ENCODE results near the gene CAPNS2.
"Not testable (repeated sequence)": the region's sequence is repeated elsewhere in the genome, so short reads cannot be mapped to it uniquely, and the experiment has no call there.

CAPNS2 gene

GRCh38 chr16:55563797-55564196 is 2.7 kb upstream of the CAPNS2 start:
- H3K4me3 ChIP-seq (ENCODE audit: low read length), result no peak overlapping the region
- DNase-seq (ENCODE audit: low read depth, low spot score), result no peak

DNA sequence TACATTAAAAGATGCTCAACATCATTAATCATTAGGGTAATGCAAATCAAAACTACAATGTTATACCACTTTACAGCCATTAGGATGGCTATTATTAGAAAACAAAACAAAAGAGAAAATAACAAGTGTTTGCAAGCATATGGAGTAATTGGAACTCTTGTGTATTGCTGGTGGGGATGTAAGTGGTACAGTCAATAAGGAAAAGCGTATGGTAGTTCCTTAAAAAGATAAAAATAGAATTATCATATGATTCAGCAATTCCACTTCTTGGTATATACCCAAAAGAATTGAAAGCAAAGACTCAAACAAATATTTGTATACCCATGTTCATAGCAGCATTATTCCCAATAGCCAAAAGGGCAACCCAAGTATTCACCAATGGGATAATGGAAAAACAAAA is 1.4 kb upstream of the CAPNS2 start:
- DNase-seq (ENCODE audit: low read depth, low spot score), result no peak

DNA sequence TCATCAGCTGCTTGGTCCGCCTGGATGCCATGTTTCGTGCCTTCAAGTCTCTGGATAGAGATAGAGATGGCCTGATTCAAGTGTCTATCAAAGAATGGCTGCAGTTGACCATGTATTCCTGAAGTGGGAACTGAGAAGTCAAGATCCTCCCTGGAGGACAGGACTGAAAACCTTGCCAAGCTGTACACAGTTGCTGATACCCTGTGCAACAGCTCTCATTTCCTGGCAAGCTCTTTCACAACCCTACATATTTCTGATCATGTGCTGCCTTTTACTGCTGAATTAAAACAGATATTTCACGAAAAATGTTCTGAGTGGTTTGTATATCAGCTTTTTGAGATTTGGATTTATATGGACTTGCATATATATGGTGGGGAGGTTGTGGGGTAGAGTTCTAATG is 898 bp downstream of the CAPNS2 start:
- H3K4me3 ChIP-seq (ENCODE audit: low read length), result no peak overlapping the region
- DNase-seq (ENCODE audit: low read depth, low spot score), result no peak

More for the DNA sequence above, 1.4 kb upstream of the CAPNS2 start:
- no peak overlapping the region for H3K4me3 ChIP-seq (ENCODE audit: low read length)

DNA sequence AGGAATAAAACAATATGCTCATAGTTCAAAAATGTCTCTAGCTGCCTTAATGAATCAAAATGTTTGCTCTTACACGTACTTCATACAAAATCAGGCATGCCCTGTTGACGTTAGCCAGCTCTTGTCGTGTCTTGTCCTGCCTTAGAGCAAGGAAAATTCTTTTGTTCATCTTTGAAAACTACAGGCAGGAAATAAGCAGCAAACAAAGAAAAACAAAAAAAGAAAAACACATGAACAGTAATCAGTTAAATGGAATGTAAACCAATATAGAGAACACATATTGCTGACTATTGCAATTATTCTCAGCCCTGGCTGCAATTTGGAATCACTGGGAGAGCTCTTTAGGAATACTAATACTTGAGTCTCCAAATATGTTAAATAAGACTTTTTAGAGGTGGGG is 1.7 kb downstream of the CAPNS2 start:
- no peak for DNase-seq (ENCODE audit: low read depth, low spot score)

DNA sequence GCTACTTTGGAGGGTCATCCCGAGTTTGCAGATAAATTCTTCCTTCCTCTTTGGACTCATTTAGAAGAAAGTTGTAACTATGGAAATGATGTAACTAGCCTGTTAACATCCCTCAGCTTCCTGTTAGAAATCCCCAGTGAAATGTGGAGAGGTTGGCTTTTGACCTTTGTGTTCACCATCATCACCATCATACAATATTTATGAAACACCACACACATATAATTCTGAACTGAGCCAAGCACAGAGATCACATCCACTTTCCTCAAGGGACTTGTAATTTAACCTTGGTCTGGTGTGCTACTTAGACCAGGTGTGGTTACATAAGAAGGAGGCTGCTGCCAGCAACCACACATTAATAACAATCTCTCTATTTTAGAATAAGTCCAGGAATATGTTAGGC is 2.5 kb downstream of the CAPNS2 start:
- H3K4me3 ChIP-seq (ENCODE audit: low read length), result no peak overlapping the region
- DNase-seq (ENCODE audit: low read depth, low spot score), result no peak

More for the DNA sequence above, 1.7 kb downstream of the CAPNS2 start:
- H3K4me3 ChIP-seq (ENCODE audit: low read length), result no peak overlapping the region

DNA sequence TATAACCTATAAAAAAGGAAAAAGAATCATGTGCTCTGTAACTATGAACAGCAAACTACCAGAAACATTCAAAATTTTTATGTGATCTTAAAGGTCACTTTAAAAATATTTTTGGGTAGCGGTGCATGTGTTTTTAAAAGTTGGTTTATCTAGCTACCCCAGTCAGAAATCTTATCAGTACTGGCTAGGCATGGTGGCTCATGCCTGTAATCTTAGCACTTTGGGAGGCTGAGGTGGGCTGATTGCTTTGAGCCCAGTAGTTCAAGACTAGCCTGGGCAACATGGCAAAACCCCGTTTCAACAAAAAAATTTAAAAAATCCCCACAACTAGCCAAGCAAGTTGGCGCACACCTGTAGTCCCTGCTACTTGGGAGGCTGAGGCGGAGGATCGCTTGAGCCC is 3.7 kb downstream of the CAPNS2 start:
- no peak for DNase-seq (ENCODE audit: low read depth, low spot score)
- no peak overlapping the region for H3K4me3 ChIP-seq (ENCODE audit: low read length)

GRCh38 chr16:55571191-55571897 is 4.9 kb downstream of the CAPNS2 start:
- no peak overlapping the region for H3K4me3 ChIP-seq (ENCODE audit: low read length)
- DNase-seq (ENCODE audit: low read depth, low spot score), result no peak

DNA sequence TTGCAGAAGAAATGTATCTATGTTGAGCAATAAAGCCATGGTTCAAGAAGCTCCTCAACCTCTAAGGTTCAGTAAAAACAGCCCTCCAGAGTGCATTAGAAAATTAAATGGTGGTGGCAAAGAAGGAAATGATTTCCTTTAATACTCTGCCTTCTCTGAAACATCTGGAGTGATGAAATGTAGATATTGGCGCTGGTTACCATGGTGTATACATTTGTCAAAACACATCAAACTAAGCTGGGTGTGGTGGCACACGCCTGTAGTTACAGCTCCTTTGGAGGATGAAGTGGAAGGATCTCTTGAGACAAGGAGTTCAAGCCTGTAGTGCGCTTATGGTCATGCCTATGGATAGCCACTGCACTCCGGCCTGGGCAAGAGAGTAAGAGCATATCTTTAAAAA is 6.0 kb downstream of the CAPNS2 start:
- no peak for DNase-seq (ENCODE audit: low read depth, low spot score)
- no peak overlapping the region for H3K4me3 ChIP-seq (ENCODE audit: low read length)

GRCh38 chr16:55574811-55575210 is 8.3 kb downstream of the CAPNS2 start:
- H3K4me3 ChIP-seq (ENCODE audit: low read length), result no peak overlapping the region
- no peak for DNase-seq (ENCODE audit: low read depth, low spot score)

- H3K4me3 ChIP-seq (ENCODE audit: low read length), result no peak overlapping the region
- DNase-seq (ENCODE audit: low read depth, low spot score), result no peak
Measured at GRCh38 chr16:55575496-55575895, 9.0 kb downstream of the CAPNS2 start.

GRCh38 chr16:55576384-55576783 is 9.9 kb downstream of the CAPNS2 start:
- DNase-seq (ENCODE audit: low read depth, low spot score), result no peak
- no peak overlapping the region for H3K4me3 ChIP-seq (ENCODE audit: low read length)

GRCh38 chr16:55577887-55578286 is 11.4 kb downstream of the CAPNS2 start:
- H3K4me3 ChIP-seq (ENCODE audit: low read length), result no peak overlapping the region
- DNase-seq (ENCODE audit: low read depth, low spot score), result no peak

DNA sequence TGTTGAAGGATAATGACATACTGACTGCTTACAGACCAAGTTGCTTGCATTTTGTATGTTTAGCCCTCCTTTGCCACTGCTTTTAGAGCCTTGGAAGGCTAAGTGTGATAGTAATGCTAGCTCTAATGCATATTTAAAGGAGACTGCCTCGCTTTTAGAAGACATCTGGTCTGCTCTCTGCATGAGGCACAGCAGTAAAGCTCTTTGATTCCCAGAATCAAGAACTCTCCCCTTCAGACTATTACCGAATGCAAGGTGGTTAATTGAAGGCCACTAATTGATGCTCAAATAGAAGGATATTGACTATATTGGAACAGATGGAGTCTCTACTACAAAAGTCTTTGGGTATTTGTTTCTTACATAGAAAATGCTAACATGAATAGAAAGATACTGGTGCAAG is 19.1 kb downstream of the CAPNS2 start:
- no peak overlapping the region for H3K4me3 ChIP-seq (ENCODE audit: low read length)
- no peak for DNase-seq (ENCODE audit: low read depth, low spot score)

DNA sequence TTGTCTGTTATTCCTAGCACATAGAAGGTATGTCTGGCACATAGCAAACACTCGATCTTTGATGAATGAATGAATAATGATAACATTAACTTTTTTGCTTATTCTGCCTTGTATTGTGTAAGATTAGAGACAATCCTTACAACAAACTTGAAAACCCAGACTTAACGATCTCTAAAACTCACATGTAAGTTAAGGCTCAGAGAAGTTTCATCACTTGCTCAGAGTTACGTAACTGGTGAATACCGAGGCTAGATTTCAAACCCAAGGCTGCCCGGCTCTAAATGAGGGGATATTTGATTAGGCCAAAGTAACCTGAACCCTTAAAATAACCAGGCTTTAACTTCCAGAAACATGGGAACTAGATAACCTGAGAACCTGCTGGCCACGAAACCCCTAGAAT is 22.3 kb downstream of the CAPNS2 start:
- H3K4me3 ChIP-seq (ENCODE audit: low read length), result no peak overlapping the region
- no peak for DNase-seq (ENCODE audit: low read depth, low spot score)

DNA sequence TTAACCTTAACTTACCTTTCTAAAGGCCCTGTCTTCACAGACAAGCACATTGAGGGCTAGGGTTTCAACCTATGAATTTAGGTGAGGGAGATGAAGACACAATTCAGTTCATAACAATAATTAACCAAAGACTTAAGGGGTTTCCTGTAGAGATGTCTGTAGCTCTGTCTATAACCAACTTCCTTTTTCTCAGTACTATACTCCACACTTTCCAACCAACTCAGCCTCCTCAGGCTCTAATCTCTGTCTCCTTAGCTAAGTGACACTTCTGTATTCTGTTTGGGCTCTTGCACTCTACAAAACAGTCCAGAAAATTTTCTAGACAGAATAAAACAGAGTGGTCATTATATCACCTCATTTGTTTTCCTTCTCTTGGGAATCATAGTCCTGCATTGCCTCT is 25.8 kb downstream of the CAPNS2 start:
- DNase-seq (ENCODE audit: low read depth, low spot score), result no peak
- no peak overlapping the region for H3K4me3 ChIP-seq (ENCODE audit: low read length)

GRCh38 chr16:55597928-55598327 is 31.4 kb downstream of the CAPNS2 start:
- DNase-seq (ENCODE audit: low read depth, low spot score), result no peak
- H3K4me3 ChIP-seq (ENCODE audit: low read length), result no peak overlapping the region

DNA sequence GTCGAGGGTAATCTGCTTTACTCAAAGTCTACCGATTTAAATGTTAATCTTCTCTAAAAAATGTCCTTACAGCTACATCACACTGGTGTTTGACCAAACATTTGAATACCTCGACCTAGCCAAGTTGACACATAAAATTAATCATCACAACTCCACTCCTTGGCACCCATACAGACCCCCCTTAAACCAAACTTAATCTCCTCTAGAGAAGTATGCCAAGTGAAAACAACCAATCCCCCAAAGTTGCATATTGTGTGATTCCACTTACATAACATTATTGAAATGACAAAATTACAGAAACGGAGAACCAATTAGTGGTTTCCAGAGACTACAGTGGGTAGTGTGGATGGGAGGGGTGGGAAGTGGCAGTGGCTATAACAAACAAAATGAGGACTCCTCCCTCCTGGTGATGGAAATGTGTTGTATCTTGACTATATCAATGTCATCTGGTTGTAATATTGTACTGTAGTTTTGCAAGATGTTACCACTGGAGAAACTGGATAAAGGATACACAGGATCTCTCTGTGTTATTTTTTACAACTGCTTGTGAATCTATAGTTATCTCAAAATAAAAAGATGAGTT is 39.4 kb downstream of the CAPNS2 start:
- DNase-seq (ENCODE audit: low read depth, low spot score), result no peak
- no peak overlapping the region for H3K4me3 ChIP-seq (ENCODE audit: low read length)

DNA sequence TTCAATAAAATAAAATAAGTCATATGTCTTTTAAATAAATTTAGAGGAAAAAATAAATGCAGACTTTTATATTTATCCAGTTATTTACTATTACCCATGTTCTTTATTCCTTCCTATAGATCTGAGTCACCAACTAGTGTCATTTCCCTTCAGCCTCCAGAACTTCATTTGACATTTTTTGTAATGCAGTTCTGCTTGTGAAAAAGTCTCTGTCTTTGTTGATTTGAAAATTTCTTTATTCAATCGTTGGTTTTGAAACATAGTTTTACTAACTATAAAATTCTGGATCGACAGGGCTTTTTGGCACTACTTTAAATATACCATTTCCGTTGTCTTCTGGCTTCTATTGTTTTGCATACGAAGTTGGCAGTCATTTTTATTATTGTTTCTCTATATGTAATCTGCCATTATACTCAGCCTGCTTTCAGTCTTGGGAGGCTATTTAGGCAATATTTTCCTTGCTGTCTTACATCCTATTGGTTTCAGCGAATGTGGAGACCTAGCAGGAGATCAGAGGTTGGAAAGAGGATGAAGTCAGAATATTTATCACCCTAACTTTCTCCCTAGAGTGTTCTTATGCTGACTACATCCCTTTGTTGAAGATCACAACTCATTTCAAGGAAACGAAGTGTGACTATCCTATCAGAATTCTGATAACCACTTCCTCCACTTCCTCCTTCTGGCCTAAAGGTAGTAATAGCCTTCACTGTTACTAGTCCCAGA is 47.3 kb downstream of the CAPNS2 start:
- DNase-seq (ENCODE audit: low read depth, low spot score), result no peak
- no peak overlapping the region for H3K4me3 ChIP-seq (ENCODE audit: low read length)

GRCh38 chr16:55615071-55615470 is 48.6 kb downstream of the CAPNS2 start:
- DNase-seq (ENCODE audit: low read depth, low spot score), result no peak
- H3K4me3 ChIP-seq (ENCODE audit: low read length), result no peak overlapping the region

GRCh38 chr16:55615670-55616069 is 49.2 kb downstream of the CAPNS2 start:
- not testable (repeated sequence) for DNase-seq (ENCODE audit: low read depth, low spot score); H3K4me3 ChIP-seq (ENCODE audit: low read length)
